Endodermal cell (in vitro differentiated cells): ENCODE measurements around the gene MINAR2. TPM values are rescaled to one million over a fixed set of nuclear protein-coding genes. Genes with fewer than 3 reads are reported as not detected.

Experiments
- DNase-seq: peaks from one replicate; pipeline ENCODE4 v3.0.0-alpha.2; 2017
- H3K27ac ChIP-seq: 2 replicates; pipeline ENCODE4 v1.5.1; 2013; ENCODE audit warnings: mild to moderate bottlenecking, low read depth, low read length, moderate library complexity
- H3K27me3 ChIP-seq: 2 replicates; pipeline ENCODE4 v1.6.1; 2013; ENCODE audit warnings: mild to moderate bottlenecking, low read length, moderate library complexity; ENCODE audit not compliant: insufficient read depth, control insufficient read depth, poor library complexity, severe bottlenecking
- H3K36me3 ChIP-seq: 2 replicates; pipeline ENCODE4 v1.7.0; 2013; ENCODE audit warnings: mild to moderate bottlenecking, low read length, moderate library complexity; ENCODE audit not compliant: control insufficient read depth, insufficient read depth
- H3K4me1 ChIP-seq: one replicate; pipeline ENCODE4 v1.7.0; 2013; ENCODE audit warnings: low read length; ENCODE audit not compliant: control insufficient read depth, insufficient read depth
- H3K4me3 ChIP-seq: 2 replicates; pipeline ENCODE4 v1.5.1; 2013; ENCODE audit warnings: mild to moderate bottlenecking, low read length, moderate library complexity
- H3K9ac ChIP-seq: 2 replicates; pipeline ENCODE4 v1.6.1; 2013; ENCODE audit warnings: mild to moderate bottlenecking, low read length, moderate library complexity; ENCODE audit not compliant: poor library complexity, severe bottlenecking; ENCODE audit errors: extremely low read depth
- H3K9me3 ChIP-seq: 2 replicates; pipeline ENCODE4 v1.6.1; 2013; ENCODE audit warnings: mild to moderate bottlenecking, low read length, moderate library complexity; ENCODE audit not compliant: control insufficient read depth
- H3K27ac Mint-ChIP-seq: 2 replicates; pipeline ENCODE4 v1.8.0; 2020; ENCODE audit warnings: mixed read lengths
- H3K27me3 Mint-ChIP-seq: 2 replicates; pipeline ENCODE4 v1.8.0; 2021; ENCODE audit warnings: mild to moderate bottlenecking, mixed read lengths; ENCODE audit not compliant: insufficient read depth
- H3K36me3 Mint-ChIP-seq: 2 replicates; pipeline ENCODE4 v1.8.0; 2020; ENCODE audit warnings: low read depth, mixed read lengths
- H3K4me1 Mint-ChIP-seq: 2 replicates; pipeline ENCODE4 v1.8.0; 2020; ENCODE audit warnings: mixed read lengths
- H3K4me3 Mint-ChIP-seq: 2 replicates; pipeline ENCODE4 v1.8.0; 2020; ENCODE audit warnings: mild to moderate bottlenecking, moderate library complexity, mixed read lengths
- H3K9me3 Mint-ChIP-seq: 2 replicates; pipeline ENCODE4 v1.8.0; 2020; ENCODE audit warnings: mild to moderate bottlenecking, mixed read lengths
- CTCF ChIP-seq: fragments of 200-600 bp; sonication (generic); conservative IDR thresholded peaks from 2 replicates; pipeline ENCODE4 v1.5.0; 2021; ENCODE audit warnings: antibody characterized with exemption, mild to moderate bottlenecking
- WGBS, 2 experiments: methylation state at CpG; one replicate each; pipeline versions ENCODE4 v1.1.5 to v1.1.7; 2013; ENCODE audit warnings: missing lambda C conversion rate in 2 of 2, mixed read lengths in 1 of 2; ENCODE audit not compliant: insufficient coverage in 1 of 2, insufficient read length in 1 of 2; 5-methylcytosine and 5-hydroxymethylcytosine counted together
- total RNA-seq, 2 donors: library from RNA; stranded (reverse); fragmentation: NEBNext Ultra II Directional in 1 of 2; extraction: Animal tissue kit (Norgen Biotek cat#: 25700) in 1 of 2; gene quantifications; 2 replicates in 1 of 2; 3 replicates in 1 of 2; pipeline ENCODE4 v1.2.1, GENCODE V29; 2021

MINAR2 gene
- total RNA-seq, 2 donors from 2014 or later: 0.15 TPM; not detected in 1

GRCh38 chr5:129770024-129770820 is 22.3 kb downstream of the MINAR2 start:
- H3K9me3 Mint-ChIP-seq: no peaks in the 10 kb centered on the region
- no peaks in the 10 kb centered on the region for H3K27me3 Mint-ChIP-seq
- Histone ChIP-seq H3K27ac (no peak overlapping the region), H3K9me3 (no peaks in the 10 kb centered on the region), H3K9ac (no peak overlapping the region), H3K36me3 (no peaks in the 10 kb centered on the region), H3K27me3 (no peaks in the 10 kb centered on the region), H3K4me1 (no peaks in the 10 kb centered on the region), H3K4me3 (no peak overlapping the region)
- WGBS, 2 experiments: 94 to 100% methylated on average over 1 to 5 of the region's 5 CpGs
- peaks cover 5% of the 10 kb centered on the region for H3K4me1 Mint-ChIP-seq
- TF ChIP-seq CTCF: no peak
- H3K27ac Mint-ChIP-seq: no peak overlapping the region
- H3K4me3 Mint-ChIP-seq: no peak overlapping the region
- no peaks in the 10 kb centered on the region for H3K36me3 Mint-ChIP-seq
- DNase-seq: no peak

- Histone ChIP-seq H3K27me3 (no peaks in the 10 kb centered on the region), H3K9me3 (no peaks in the 10 kb centered on the region), H3K4me1 (no peaks in the 10 kb centered on the region), H3K27ac (no peak overlapping the region), H3K36me3 (no peaks in the 10 kb centered on the region), H3K4me3 (no peak overlapping the region), H3K9ac (no peak overlapping the region)
- H3K4me1 Mint-ChIP-seq: peaks cover 5% of the 10 kb centered on the region
- WGBS, 2 experiments: 52 to 56% methylated on average over 8 to 9 of the region's 9 CpGs
- no peaks in the 10 kb centered on the region for H3K9me3 Mint-ChIP-seq
- H3K36me3 Mint-ChIP-seq: no peaks in the 10 kb centered on the region
- H3K27me3 Mint-ChIP-seq: no peaks in the 10 kb centered on the region
- no peak overlapping the region for H3K27ac Mint-ChIP-seq
- DNase-seq: peak; percentile 86
- no peak overlapping the region for H3K4me3 Mint-ChIP-seq
- peak; percentile 95 for TF ChIP-seq CTCF
Measured at GRCh38 chr5:129771058-129771838, 23.4 kb downstream of the MINAR2 start.

- Histone ChIP-seq H3K4me3 (no peak overlapping the region), H3K36me3 (no peaks in the 10 kb centered on the region), H3K9me3 (no peaks in the 10 kb centered on the region), H3K27ac (no peak overlapping the region), H3K9ac (no peak overlapping the region), H3K27me3 (no peaks in the 10 kb centered on the region), H3K4me1 (no peaks in the 10 kb centered on the region)
- H3K27me3 Mint-ChIP-seq: no peaks in the 10 kb centered on the region
- H3K4me3 Mint-ChIP-seq: no peak overlapping the region
- no peak for TF ChIP-seq CTCF
- H3K9me3 Mint-ChIP-seq: no peaks in the 10 kb centered on the region
- DNase-seq: no peak
- H3K36me3 Mint-ChIP-seq: no peaks in the 10 kb centered on the region
- H3K27ac Mint-ChIP-seq: no peak overlapping the region
- peaks cover 3% of the 10 kb centered on the region for H3K4me1 Mint-ChIP-seq
- WGBS, 2 experiments: 87 to 92% methylated on average over 5 of the region's 5 CpGs
Measured at GRCh38 chr5:129773376-129773775, 25.5 kb downstream of the MINAR2 start.
